Effector CD4-positive, alpha-beta T cell (primary cell): ENCODE data around the gene IL17REL.

Experiments used
- DNase-seq: peaks from one replicate; pipeline ENCODE4 v3.0.0-alpha.2; 2020

IL17REL gene

DNA sequence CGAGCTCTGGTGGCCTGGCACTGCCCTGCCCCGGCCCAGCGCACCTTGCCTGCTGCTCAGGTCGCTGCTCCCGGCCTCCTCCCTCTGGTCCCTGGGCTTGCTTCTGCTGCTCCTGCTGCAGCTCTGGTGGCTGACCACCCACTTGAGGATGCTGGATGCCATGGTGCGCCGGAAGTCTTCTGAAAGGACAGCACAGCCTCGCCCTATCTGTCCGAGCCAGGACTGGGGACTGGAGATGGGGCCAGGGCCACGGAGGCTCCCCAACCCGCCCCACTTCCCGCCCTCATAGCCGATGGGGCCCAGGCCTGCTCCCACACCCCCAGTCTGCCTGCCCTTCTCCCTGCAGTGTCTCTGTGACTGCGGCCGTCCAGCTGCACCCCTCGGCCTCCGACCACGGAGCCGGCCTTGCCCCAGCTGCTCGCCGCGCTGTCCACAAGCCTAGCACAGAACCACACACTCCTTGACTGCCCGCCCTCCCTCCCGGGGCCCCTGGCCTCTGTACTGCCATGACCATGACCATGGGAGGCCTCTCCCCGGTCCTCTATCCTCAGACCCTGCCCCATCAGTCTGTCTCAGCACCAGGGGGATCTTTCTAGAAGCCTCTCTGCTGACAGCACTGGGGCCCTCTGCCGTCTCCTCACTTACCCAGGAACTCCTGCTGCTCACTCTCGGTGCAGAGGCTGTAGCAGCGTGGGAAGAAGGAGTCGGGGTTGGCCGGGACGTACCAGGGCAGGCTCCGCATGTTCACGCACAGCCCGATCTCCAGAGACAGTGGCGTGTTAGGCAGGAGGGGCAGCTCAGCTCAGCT lies 32.9 kb upstream of the IL17REL start:
- DNase-seq = no peak

DNA sequence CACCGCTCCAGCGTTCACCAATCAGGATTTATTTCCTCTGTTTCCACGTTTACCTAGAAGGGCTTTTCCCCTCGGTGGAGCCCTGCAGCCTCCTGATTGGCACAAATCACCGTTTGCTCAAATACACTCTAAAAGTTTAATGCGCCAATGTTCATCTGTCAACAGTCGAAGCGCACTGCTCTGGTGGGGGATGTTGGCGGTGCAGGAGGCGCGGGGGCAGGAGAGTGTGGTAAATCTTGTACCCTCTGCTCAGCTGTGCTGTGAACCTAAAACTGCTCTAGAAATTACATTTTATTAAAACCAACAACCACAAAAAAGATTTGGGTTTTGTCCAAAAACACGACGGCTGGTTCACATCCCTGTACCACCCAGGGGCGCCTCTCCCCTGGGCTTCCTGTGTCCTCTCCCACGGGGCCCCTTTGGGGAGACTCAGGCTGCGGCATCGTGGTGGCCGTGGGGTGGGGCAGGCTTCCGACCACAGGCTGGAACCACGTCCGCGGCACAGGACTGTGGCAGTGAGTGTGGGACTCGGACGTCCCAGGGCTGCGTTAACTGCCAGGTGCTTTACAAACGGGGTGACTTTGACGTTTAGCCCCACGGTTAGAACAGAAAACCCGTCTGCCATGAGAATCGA lies 32.0 kb upstream of the IL17REL start:
- DNase-seq = no peak

DNA sequence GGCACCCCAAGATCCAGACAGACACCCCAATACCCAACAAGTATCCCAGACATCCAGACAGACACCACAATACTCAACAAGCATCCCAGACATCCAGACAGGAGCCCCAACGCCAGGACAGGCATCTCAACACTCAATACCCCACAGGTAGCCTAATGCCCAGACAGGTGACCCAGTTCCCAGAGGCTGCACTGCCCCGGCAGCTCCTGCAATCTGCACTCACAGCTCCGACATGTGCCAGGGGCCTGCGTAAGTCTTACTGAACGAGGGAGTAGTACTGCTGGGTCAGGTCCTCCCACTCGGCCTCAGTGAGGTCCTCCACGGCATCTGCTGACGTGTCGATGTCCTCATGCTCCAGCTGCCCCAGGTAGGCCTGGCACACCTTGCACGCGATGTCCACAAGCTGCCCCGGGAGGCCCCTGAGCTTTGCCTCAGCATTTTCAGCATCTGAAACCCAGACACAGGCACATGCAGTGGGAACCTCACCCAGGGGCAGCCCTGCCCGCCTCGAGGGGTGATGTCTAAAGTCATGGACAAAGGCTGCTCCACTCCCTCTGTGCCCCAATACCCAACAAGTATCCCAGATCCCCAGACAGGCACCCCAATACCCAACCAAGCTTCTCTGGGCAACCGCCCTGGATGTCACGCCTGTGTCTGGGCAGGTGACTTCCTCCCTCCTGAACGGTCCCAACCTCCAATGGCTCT lies 28.9 kb upstream of the IL17REL start:
- DNase-seq = no peak

DNA sequence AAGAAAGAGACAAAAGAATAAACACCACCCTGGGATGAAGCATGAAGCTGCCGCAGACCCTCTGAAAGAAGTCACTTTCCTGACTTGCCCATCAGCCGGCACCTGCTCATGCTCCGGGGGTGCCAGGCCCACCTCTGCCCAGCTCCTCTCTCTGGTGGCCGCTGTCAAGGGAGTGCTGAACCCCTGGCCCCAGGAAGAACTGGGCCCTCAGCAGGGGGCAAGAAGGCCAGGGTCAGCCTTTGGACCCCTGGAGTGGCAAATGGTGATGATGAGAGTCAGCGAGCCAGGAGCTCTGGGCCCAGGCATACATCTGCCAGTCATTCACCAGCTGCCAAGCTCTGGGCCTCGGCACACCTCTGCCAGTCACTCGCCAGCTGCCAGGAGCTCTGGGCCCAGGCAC lies 28.2 kb upstream of the IL17REL start:
- DNase-seq = no peak

DNA sequence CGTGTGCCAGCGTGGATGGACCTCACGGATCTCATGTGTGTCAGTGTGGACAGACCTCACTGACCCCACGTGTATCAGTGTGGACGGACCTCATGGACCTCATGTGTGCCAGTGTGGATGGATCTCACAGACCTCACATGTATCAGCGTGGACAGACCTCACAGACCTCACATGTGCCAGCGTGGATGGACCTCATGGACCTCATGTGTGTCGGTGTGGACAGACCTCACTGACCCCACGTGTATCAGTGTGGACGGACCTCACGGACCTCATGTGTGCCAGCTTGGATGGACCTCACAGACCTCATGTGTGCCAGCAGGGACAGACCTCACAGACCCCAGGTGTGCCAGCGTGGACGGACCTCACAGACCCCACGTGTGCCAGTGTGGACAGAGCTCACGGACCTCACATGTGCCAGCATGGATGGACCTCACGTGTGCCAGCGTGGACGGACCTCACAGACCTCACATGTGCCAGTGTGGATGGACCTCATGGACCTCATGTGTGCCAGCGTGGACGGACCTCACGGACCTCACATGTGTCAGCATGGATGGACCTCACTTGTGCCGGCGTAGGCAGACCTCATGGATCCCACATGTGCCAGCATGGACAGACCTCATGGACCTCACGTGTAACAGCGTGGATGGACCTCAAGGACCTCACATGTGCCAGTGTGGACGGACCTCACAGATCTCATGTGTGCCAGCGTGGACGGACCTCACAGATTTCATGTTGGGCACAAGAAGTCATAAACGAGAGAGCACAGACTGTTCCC lies 27.3 kb upstream of the IL17REL start:
- no peak for DNase-seq

DNA sequence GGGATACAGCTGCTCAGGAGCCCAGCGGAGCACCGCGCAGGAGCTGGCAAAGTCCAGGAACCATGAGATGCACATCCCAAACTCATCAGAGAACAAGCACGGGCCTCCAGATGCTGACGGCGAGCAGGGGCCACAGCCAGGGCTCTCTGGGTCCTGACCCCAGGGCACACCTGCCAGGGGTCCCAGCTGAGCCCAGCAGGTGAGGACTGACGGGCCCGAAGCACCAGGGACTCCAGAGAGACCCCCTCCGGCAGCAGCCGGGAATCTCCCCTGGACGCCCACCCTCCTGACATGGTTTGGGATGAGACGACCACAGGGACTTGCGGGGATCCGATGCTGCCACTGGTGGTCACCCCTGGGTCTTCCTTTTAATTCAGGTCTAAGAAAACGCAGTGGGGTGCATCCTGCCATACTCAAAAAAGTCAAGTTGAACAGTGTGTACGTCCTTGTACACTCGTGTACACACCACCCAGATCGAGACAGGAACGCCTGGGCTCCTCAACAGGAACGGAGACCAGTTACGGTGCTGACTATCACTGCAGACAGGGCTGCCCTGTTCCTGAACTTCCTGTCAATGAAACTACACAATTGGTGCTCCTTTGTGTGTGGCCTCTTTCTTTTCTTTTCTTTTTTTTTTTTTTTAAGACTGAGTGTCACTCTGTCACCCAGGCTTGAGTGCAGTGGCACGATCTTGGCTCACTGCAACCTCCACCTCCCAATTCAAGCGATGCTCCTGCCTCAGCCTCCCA lies 23.6 kb upstream of the IL17REL start:
- DNase-seq = no peak

DNA sequence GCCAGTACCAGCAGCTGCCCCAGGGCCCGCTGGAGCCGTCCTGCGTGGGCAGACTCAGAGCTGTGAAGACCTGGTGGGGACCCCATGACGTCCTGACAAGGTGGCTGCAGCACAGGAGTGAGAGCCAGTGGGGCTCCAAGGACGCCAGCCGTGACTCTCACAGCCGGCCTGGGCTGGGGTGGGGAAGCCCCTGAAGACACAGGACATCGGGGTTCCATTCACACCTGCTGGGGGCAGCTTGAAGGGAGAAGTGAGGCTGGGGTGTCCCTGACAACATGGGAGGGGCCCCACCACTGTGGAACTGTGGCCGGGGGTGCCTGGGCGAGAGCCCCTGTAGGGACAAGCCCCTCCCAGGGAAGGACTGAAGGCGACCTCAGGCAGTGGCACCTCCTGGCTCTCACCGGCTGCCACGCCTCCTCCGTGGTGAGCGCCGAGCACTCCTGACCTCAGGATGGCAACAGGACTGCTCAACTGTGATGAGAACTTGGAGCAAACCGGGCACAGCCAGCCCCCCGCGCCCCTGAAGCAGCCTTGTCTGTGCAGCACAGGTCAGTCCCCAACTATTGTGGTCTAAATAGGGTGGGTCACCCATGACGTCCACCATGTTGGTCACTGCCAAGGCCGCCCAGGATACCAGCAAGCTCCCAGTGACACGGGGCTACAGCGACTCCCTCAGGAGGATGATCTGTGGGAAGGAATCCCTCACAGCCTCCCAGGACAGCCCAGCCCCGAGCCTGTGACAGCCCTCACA lies 22.7 kb upstream of the IL17REL start:
- DNase-seq = no peak

DNA sequence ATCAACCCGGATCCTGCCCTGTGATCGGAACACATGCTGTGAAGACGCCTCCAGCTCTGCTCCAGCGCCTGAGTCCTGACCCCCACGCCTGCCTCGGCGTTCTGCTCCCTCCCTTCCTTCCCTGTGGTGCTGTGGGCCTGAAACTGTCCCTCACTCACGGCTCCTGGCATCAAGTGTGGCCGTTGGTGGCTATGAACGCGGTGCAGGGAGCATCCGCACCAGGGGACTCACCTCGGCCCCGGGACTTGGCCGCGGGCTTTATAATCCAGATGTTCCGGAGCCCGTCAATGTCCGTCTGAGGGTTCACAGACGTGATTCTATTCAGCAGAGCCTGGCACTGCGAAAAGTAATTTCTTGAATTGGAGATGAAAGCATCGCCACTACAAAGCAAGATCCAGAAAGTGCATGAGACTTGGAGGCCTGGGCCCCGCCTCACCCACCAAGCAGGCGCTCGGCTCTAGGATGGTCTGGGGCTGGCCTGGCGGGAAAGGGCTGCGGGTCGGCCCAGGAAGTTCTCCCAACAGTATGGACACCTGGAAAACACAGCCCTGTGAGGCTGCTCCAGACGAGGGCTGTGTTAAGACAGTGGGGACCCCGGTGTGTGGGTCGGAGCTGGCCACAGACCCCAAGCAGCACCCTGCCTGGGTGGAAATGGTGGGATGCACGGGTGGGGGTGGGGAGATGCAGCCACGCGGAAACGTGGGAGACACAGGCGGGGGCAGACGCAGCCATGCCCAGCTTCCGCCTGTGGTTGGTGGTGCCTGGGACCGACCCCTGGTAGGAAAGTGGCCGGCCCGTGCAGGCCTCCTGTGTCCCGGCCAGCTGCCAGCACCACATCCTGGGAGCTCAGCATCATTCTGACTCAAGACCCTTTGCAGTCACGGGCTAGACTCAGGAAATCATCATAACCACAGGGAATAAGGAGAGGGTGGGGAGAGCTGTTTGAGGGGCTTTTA lies 21.8 kb upstream of the IL17REL start:
- DNase-seq = no peak

DNA sequence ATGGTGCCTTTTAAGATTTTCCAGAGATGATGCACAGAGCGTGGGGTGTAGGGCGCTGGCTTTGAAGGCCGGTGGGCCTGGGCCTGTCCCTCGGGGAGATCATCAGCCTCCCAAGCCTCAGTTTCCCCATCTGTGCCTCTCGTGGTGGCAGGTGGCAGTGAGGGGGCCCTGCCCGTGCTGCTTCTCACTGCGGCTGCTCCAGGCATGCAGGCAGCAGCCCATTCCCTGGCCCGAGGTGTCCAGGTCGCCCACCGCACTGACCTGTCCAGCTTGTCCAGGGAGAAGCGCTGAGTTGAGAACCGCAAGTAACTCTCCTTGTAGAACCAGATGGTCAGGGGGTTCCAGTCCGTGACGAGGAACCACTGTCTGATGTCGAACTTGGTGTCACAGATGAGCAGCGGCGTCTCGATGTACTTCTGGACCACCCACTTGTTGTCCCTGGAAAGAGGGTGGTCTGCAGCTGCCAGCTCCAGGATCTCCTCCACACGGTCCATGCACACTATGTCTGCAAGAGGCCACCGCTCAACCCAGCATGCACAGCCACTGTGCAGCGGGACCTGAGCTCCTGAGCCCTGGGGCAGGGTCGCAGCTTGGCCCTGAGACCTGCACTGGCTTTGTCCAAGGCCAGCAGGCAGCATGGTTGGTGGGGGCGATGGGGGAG lies 20.5 kb upstream of the IL17REL start:
- DNase-seq = no peak

DNA sequence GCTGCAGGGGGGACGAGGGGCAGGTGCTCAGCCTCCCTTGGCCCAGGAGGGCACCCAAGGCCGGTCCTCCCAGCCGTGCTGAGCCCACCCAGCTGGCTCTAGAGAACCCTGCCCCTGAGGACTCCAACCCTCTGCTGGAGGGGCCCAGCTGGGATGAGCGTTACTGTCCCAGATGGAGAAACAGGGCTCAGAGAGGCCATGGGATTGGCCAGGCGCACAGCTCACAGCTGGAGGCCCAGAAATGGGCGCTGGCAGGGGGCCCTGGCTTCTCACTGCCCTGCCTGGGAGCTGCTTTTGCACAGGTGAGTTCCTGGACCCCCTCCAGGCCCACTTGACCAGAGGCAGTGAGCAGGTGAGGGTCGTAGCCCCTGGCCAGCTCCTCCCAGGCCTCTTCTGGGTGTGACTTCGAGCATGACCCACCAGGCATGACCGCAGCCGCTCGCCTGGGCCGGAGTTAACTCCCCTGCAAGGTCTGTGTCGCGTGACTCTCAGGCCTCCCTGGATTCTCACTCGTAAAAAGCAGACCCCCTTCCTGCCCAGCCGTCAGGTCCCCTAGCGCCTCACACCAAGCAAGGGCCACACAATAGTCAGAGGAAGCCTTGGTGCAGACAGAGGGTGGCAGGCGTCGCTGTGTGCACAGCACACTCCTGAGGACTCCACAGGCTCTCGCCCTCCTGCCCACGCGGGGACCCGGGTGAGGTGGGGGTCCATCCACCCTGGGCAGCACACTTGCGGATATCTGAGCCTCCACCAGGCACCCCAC lies 19.7 kb upstream of the IL17REL start:
- no peak for DNase-seq

DNA sequence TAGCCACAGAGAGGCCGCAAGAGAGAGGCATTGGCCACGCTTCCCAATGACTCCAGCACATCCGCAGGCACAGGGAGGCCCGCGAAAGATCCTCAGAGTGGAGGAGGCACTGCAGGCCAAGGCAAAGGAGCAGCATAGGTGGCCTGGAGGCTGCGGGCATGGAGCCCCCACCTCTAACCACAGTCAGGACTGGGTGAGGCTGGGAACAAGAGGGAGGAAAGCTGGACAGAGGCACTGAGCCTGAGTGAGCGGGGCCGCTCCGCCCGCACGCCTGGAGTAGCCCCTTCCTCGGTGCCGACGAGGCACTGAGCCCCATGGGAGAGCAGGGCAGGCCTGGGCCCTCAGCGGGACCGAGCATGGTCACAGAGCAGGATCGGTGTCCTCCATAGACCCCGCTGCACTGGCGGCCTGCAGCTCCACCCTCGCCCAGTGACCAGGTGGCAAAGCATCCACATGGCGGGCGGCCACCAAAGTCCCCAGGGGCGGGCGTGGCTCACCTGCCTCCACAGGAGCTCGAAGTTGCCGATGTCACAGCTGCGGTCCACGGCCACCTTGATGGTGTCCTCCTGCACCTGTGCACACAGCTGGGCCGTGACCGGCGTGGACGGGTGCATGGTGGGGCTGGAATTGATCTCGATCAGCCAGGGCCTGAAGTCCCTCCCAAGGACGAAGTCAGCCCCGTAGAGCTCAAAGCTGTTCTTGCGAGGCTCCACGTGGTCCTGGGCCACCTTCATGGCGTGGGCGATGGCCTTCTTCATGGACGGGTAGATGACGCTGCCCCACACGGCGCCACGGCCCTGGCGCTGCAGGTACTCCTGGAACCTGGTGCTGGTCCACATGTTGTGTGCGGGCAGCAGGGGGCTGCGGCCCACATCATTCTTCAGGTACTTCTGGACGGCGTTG lies 18.9 kb upstream of the IL17REL start:
- DNase-seq = no peak

DNA sequence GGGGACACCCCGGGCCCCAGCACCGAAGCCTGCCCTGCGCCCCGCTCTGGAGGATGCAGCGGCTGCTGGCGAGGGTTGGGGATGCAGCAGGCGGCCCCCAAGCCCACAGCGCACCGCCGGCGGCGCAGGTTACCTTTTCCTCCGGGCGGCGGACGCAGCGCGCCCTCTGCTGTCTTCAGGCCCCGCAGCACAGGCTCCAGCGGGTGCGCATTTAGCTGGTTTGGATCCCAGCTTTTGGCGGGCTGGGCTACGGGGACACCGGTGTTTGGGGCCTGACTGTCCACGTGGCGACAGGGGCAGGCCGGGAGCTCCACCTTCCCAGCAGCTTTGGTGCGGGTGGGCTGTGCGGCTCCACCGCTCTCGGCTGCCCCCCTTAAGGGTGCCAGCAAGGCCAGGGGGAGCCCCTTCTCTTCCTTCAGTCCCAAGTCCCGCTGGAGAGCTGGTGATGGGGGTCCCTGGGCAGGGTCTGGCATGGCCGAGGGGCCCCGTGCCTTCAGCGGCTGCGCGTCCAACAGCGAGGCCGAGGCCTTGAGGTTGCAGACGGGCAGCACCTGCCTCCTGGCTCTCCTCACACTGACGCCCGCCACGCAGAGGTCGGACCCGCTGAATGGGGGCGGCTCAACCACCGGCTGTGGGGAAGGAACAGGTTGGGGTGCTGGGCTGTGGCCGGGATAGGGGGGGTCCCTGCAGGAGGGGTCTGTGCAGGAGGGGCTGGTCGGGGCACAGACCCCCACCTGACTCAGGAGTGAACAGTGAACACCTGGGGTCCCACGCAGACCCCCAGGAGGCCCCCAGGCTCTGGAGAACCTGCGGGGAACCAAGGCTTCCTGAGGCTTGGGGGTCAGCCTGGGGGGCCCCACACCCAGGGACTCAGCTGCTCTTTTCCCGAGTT lies 18.0 kb upstream of the IL17REL start:
- DNase-seq = peak; percentile 82

DNA sequence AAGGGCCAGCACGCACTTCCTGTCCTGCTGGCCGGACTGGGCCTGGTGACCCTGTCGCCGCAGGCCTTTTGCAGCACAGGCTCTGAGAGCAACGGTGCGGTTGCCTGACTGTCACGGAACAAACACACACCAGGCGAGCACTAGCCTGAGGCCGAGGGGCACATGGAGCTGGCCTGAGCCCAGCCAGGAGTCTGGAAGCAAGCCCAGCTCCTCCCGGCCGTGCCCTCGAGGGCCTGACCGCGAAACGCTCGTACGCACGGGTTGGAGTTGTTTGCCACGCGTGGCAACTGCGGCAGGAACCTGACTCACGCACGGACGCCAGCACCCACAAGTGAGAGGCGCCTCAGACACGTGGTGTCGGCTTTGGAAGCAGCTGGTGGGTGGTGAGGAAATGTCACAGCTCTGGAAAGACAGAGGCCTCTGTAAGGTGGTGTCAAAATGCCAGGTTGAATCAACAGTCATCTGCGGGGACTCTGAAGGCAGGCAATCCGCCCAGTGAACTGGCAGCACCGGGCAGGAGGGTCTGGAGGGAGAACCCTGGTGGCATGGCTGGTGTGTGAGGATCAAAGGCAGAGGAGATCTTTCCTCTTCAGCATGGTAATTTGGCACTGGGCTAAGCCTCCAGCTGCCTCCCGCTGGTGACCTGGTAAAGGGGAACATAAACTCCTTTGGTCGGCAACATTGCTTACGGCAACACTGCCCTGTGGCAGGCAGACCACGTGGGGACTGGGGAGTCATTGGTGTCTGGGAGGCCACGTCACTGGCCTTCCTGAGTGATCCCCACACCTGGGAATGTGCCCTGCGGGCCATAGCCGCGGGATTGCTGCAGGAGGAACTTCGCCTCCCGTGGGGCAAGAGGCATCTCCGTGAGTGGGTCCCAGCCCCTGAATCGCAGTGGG lies 15.3 kb upstream of the IL17REL start:
- peak; percentile 46 for DNase-seq

DNA sequence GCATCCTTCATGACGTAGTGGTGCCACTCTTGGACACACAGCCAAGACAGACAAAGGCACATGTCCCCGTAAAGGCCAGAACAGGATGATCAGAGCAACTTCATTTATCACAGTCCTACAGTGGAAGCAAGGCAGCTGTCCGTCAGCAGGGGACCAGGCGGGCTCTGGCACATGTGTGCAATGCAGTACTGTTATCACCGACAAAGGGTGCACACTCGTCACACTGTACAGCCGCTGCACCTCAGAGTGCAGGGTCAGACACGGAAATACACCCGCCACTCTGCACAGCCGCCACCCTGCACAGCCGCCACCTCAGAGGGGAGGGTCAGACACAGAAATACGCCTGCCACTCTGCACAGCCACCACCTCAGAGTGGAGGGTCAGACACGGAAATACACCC lies 13.4 kb upstream of the IL17REL start:
- DNase-seq = no peak

DNA sequence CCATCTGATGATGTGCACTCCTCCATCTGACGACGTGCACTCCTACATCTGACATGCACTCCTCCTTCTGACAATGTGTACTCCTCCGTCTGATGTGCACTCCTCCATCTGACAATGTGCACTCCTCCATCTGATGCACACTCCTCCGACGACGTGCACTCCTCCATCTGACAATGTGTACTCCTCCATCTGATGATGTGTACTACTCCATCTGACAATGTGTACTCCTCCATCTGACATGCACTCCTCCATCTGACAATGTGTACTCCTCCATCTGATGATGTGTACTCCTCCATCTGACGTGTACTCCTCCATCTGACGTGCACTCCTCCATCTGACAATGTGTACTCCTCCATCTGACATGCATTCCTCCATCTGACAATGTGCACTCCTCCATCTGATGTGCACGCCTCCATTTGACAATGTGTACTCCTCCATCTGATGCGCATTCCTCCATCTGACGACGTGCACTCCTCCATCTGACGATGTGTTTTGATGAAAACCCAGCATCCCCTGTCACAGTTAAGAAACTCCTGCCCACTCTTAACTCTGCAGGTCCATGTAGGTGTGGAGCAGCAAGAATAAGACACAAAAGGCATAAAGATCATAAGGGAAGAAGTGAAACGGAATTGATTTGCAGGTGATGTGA lies 9.7 kb upstream of the IL17REL start:
- DNase-seq = no peak
